ENCODE results near the gene PCBP1. TPM values are rescaled to one million over a fixed set of nuclear protein-coding genes. Genes with fewer than 3 reads are reported as not detected.
"Not testable (repeated sequence)": the region's sequence is repeated elsewhere in the genome, so short reads cannot be mapped to it uniquely, and the experiment has no call there.

PCBP1 gene
- polyA plus RNA-seq, 1 experiment, result 87.4 TPM

DNA sequence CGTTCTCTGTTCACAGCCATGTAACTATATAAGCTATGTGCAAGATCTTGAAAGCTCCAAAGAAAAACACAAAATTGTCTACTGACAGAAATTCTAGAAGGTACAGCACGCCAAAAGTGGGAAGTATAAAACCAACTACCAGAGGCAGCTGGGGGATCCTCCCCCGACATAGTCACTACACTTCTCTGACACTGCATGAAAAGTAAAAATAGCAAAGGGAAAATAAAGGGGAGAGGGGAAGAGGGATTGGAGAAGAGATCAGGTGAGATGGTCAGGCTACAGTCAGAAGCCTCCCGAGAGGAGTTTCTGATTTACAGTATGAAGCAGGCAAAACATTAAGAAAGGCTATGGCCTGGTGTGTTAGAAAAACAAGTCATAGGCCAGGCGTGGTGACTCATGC is 39.8 kb upstream of the PCBP1 start:
- H3K27me3 ChIP-seq (ENCODE audit: control insufficient read depth, insufficient read depth, low read length), result no peaks in the 10 kb centered on the region
- TF ChIP-seq, protein P1, sequence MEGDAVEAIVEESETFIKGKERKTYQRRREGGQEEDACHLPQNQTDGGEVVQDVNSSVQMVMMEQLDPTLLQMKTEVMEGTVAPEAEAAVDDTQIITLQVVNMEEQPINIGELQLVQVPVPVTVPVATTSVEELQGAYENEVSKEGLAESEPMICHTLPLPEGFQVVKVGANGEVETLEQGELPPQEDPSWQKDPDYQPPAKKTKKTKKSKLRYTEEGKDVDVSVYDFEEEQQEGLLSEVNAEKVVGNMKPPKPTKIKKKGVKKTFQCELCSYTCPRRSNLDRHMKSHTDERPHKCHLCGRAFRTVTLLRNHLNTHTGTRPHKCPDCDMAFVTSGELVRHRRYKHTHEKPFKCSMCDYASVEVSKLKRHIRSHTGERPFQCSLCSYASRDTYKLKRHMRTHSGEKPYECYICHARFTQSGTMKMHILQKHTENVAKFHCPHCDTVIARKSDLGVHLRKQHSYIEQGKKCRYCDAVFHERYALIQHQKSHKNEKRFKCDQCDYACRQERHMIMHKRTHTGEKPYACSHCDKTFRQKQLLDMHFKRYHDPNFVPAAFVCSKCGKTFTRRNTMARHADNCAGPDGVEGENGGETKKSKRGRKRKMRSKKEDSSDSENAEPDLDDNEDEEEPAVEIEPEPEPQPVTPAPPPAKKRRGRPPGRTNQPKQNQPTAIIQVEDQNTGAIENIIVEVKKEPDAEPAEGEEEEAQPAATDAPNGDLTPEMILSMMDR (IDR thresholded peaks at IDR 0.05; ENCODE audit: insufficient read depth, low read depth, low read length), result no peak
- DNase-seq (ENCODE audit: low read depth), result no peak
- peaks cover 2% of the 10 kb centered on the region for H3K36me3 ChIP-seq (ENCODE audit: control insufficient read depth, insufficient read depth, low read length)
- CTCF ChIA-PET, result interaction anchor here (1.0 kb wide), 1 partner anchor 27 kb away, joined by 3 read pairs; no protein-coding TSS in a partner anchor
- POLR2A ChIA-PET, result no interaction called here
- H3K4me3 ChIP-seq (ENCODE audit: low read depth, low read length), result no peak overlapping the region

DNA sequence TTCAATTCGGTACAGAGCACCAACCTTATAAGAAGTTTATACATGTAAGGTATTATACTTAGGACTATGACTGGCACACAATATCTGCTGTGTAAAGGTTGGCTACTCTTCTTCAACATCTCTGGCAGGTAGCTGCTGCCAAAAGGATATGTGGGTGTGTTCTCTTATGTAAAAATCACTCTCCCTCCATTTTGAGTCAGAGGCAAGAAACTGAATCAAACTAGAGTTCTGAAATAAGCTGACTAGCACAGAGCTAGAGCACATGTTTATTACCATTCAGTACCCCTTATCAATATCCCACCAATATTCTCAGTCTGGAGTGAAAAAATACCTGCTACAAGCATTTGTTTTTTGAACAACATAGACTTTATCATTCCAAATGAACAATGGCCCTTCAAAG is 38.0 kb upstream of the PCBP1 start:
- POLR2A ChIA-PET, result no interaction called here
- Histone ChIP-seq H3K36me3 (ENCODE audit: control insufficient read depth, insufficient read depth, low read length) (peaks cover 2% of the 10 kb centered on the region; the same call in 1 of the 2 replicates), H3K27me3 (ENCODE audit: control insufficient read depth, insufficient read depth, low read length) (no peaks in the 10 kb centered on the region), H3K4me3 (ENCODE audit: low read depth, low read length) (no peak overlapping the region)
- CTCF ChIA-PET, result no interaction called here
- DNase-seq (ENCODE audit: low read depth), result no peak
- TF ChIP-seq, protein P1 (IDR thresholded peaks at IDR 0.05; ENCODE audit: insufficient read depth, low read depth, low read length), result no peak

DNA sequence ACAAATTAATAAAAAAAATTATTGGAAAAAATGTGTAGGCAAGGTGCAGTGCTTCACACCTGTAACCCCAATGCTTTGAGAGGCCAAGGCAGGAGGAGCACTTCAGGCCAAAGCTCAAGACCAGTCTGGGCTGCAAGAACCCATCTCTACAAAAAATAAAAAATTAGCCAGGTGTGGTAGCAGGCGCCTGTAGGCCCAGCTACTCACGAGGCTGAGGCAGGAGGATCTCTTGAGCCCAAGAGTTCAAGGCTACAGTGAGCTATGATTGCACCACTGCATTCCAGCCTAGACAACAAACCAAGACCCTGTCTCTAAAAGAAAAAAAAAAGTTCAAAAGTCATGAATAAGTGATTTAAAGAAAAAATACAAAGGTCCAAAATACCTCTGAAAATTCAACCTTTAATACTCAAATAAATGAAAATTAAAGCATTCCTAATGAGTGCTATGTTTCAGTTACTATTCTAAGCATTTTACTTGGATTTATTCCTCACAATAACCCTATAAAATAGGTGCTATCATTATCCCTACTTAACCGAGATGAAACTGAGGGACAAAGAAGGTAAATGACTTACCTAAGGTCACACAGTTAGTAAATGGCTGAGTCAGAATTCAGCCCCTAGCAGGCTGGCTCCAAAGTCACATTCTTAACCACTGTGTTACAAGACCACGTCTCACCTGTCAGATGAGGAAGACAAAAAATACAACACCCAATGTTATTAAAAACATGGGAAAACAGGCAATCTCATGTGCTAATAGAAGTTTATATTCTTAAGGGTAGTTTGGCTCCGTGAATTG is 36.4 kb upstream of the PCBP1 start:
- H3K36me3 ChIP-seq (ENCODE audit: control insufficient read depth, insufficient read depth, low read length), result peaks cover 2% of the 10 kb centered on the region; the same call in 1 of the 2 replicates
- H3K27me3 ChIP-seq (ENCODE audit: control insufficient read depth, insufficient read depth, low read length), result no peaks in the 10 kb centered on the region
- ChIA-PET CTCF (no interaction called here), POLR2A (no interaction called here)
- TF ChIP-seq, protein P1 (IDR thresholded peaks at IDR 0.05; ENCODE audit: insufficient read depth, low read depth, low read length), result no peak
- H3K4me3 ChIP-seq (ENCODE audit: low read depth, low read length), result no peak overlapping the region
- no peak for DNase-seq (ENCODE audit: low read depth)

DNA sequence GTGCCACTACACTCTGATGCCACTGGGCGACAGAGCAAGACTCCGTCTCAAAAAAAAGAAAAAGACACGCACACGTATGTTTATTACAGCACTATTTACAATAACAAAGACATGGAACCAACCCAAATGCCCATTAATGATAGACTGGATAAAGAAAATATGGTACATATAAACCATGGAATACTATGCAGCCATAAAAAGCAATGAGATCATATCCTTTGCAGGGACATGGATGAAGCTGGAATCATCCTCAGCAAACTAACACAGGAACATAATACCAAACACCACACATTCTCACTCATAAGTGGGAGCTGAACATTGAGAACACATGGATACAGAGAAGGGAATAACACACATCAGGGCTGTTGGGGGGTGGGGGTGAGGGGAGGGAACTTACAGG is 32.0 kb upstream of the PCBP1 start:
- POLR2A ChIA-PET, result not testable (repeated sequence)
- CTCF ChIA-PET, result interaction anchor here (0.6 kb wide), 1 partner anchor 26 kb away, joined by 3 read pairs; no protein-coding TSS in a partner anchor

DNA sequence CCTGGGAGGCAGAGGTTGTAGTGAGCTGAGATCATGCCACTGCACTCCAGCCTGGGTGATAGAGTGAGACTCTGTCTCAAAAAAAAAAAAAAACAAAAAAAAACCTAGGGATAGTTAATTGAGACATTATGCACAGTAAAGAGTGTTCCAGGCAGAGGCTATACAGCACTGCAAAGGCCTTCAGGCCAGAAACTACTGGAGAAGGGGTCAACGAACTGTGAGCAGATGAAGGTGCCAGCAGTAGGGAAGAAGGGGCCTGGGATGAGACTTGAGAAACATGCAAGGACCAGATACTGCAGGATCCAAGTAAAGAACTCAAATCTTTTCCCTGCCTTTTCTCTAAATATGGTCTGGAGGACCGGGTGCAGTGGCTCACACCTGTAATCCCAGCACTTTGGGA is 26.0 kb upstream of the PCBP1 start:
- TF ChIP-seq, protein P1 (IDR thresholded peaks at IDR 0.05; ENCODE audit: insufficient read depth, low read depth, low read length), result no peak
- DNase-seq (ENCODE audit: low read depth), result no peak
- Histone ChIP-seq H3K27me3 (ENCODE audit: control insufficient read depth, insufficient read depth, low read length) (no peaks in the 10 kb centered on the region), H3K4me3 (ENCODE audit: low read depth, low read length) (no peak overlapping the region), H3K36me3 (ENCODE audit: control insufficient read depth, insufficient read depth, low read length) (peaks cover 6% of the 10 kb centered on the region)
- ChIA-PET POLR2A (interaction anchor here (0.6 kb wide), 1 partner anchor 144 kb away, joined by 3 read pairs; no protein-coding TSS in a partner anchor), CTCF (interaction anchor here (1.3 to 1.6 kb wide), 2 partner anchors 10 to 81 kb away, joined by 3 to 5 read pairs; no protein-coding TSS in a partner anchor)

More for the DNA sequence above, 32.0 kb upstream of the PCBP1 start:
- DNase-seq (ENCODE audit: low read depth); H3K36me3 ChIP-seq (ENCODE audit: control insufficient read depth, insufficient read depth, low read length); H3K27me3 ChIP-seq (ENCODE audit: control insufficient read depth, insufficient read depth, low read length); H3K4me3 ChIP-seq (ENCODE audit: low read depth, low read length): not testable (repeated sequence)
